ENCODE results near the gene ZNF19. TPM values are rescaled to one million over a fixed set of nuclear protein-coding genes. Genes with fewer than 3 reads are reported as not detected.

ZNF19 gene
- total and polyA plus RNA-seq, 4 donors, result 0.73 to 2.7 (median 1.9) TPM

DNA sequence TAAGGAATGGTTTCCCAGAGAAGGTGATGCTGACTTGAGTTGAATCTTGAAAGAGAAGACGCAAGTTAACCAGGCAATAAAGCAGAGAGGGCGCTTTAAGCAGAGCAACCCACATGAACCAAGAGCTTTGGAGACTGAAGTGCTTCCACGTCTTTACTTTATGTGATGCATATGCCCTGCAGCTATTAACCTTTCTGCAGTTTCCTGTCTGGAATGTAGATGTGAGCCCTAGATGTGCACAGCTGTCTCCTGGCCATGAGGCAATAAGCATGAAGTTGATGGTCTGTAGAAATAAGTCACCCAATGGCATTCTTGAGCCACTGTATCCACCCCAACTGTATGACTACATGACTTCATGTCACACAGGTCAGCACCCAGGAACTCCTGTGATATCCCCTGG lies 31.4 kb upstream of the ZNF19 start:
- no peaks in the 10 kb centered on the region for H3K4me1 ChIP-seq (ENCODE audit: control insufficient read depth in 4 of 4, insufficient read depth in 4 of 4, low read length in 3 of 4)
- 84% methylated on average over 3 of the region's 3 CpGs for WGBS
- no peak for DNase-seq (ENCODE audit: low spot score)
- peaks cover 0 to 2% (median 0%) of the 10 kb centered on the region in 4 donors for H3K27me3 ChIP-seq (ENCODE audit: control insufficient read depth in 4 of 4, insufficient read depth in 4 of 4, low read length in 3 of 4)
- H3K9me3 ChIP-seq (ENCODE audit: control insufficient read depth in 4 of 4, low read length in 3 of 4), result no peaks in the 10 kb centered on the region
- no peak for TF ChIP-seq REST (IDR thresholded peaks at IDR 0.05)
- TF ChIP-seq, protein P1, sequence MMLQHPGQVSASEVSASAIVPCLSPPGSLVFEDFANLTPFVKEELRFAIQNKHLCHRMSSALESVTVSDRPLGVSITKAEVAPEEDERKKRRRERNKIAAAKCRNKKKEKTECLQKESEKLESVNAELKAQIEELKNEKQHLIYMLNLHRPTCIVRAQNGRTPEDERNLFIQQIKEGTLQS (IDR thresholded peaks at IDR 0.05), result no peak
- H3K9ac ChIP-seq (ENCODE audit: low read depth in 1 of 2, low read length in 2 of 2), result no peak overlapping the region
- H3K36me3 ChIP-seq (ENCODE audit: control insufficient read depth in 4 of 4, insufficient read depth in 3 of 4, low read depth in 1 of 4, low read length in 3 of 4), result no peaks in the 10 kb centered on the region
- H3K4me3 ChIP-seq (ENCODE audit: low read depth in 1 of 3, low read length in 3 of 3), result no peak overlapping the region
- H3K27ac ChIP-seq (ENCODE audit: low read depth in 1 of 2, low read length in 2 of 2), result no peak overlapping the region

GRCh38 chr16:71515026-71515425 lies 25.9 kb upstream of the ZNF19 start:
- H3K27me3 ChIP-seq (ENCODE audit: control insufficient read depth in 4 of 4, insufficient read depth in 4 of 4, low read length in 3 of 4), result no peaks in the 10 kb centered on the region
- no peaks in the 10 kb centered on the region for H3K9me3 ChIP-seq (ENCODE audit: control insufficient read depth in 4 of 4, low read length in 3 of 4)
- 35% methylated on average over 3 of the region's 3 CpGs for WGBS
- peak; percentile 91 to 92 for TF ChIP-seq HNF4A (conservative IDR thresholded peaks at IDR 0.05)
- TF ChIP-seq EGR1 (IDR thresholded peaks at IDR 0.05; ENCODE audit: low read depth in 2 of 2), result peak in 1 of 2 donors; percentile 48
- TF ChIP-seq, protein P2, sequence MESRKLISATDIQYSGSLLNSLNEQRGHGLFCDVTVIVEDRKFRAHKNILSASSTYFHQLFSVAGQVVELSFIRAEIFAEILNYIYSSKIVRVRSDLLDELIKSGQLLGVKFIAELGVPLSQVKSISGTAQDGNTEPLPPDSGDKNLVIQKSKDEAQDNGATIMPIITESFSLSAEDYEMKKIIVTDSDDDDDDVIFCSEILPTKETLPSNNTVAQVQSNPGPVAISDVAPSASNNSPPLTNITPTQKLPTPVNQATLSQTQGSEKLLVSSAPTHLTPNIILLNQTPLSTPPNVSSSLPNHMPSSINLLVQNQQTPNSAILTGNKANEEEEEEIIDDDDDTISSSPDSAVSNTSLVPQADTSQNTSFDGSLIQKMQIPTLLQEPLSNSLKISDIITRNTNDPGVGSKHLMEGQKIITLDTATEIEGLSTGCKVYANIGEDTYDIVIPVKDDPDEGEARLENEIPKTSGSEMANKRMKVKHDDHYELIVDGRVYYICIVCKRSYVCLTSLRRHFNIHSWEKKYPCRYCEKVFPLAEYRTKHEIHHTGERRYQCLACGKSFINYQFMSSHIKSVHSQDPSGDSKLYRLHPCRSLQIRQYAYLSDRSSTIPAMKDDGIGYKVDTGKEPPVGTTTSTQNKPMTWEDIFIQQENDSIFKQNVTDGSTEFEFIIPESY (IDR thresholded peaks at IDR 0.05), result peak; percentile 66
- TF ChIP-seq, protein P1 (IDR thresholded peaks at IDR 0.05), result no peak
- peak; percentile 56 for TF ChIP-seq HNF4G (IDR thresholded peaks at IDR 0.05)
- TF ChIP-seq, protein P3, sequence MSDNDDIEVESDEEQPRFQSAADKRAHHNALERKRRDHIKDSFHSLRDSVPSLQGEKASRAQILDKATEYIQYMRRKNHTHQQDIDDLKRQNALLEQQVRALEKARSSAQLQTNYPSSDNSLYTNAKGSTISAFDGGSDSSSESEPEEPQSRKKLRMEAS (IDR thresholded peaks at IDR 0.05), result peak; percentile 85
- peak in 1 of 2 donors; percentile 54 for TF ChIP-seq GABPA (IDR thresholded peaks at IDR 0.05 in 1 of 2, conservative IDR thresholded peaks at IDR 0.05 in 1 of 2)
- no peak for TF ChIP-seq TAF1 (conservative IDR thresholded peaks at IDR 0.05)
- TF ChIP-seq RAD21 (IDR thresholded peaks at IDR 0.05), result peak; percentile 20 to 28
- peak; percentile 64 for TF ChIP-seq REST (IDR thresholded peaks at IDR 0.05)
- TF ChIP-seq YY1 (IDR thresholded peaks at IDR 0.05), result peak; percentile 54
- peak; percentile 91 for TF ChIP-seq NR2F2 (IDR thresholded peaks at IDR 0.05)
- TF ChIP-seq, protein P4, sequence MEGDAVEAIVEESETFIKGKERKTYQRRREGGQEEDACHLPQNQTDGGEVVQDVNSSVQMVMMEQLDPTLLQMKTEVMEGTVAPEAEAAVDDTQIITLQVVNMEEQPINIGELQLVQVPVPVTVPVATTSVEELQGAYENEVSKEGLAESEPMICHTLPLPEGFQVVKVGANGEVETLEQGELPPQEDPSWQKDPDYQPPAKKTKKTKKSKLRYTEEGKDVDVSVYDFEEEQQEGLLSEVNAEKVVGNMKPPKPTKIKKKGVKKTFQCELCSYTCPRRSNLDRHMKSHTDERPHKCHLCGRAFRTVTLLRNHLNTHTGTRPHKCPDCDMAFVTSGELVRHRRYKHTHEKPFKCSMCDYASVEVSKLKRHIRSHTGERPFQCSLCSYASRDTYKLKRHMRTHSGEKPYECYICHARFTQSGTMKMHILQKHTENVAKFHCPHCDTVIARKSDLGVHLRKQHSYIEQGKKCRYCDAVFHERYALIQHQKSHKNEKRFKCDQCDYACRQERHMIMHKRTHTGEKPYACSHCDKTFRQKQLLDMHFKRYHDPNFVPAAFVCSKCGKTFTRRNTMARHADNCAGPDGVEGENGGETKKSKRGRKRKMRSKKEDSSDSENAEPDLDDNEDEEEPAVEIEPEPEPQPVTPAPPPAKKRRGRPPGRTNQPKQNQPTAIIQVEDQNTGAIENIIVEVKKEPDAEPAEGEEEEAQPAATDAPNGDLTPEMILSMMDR (IDR thresholded peaks at IDR 0.05; ENCODE audit: low read depth, low read length, missing input control), result no peak
- TF ChIP-seq SP1 (IDR thresholded peaks at IDR 0.05), result peak; percentile 88
- peak; percentile 89 to 92 for TF ChIP-seq RXRA (IDR thresholded peaks at IDR 0.05)
- TF ChIP-seq FOXA1 (IDR thresholded peaks at IDR 0.05), result no peak
- TF ChIP-seq FOXA2 (IDR thresholded peaks at IDR 0.05), result peak; percentile 69
- TF ChIP-seq JUND (IDR thresholded peaks at IDR 0.05), result peak; percentile 74 to 77
- no peak overlapping the region for H3K9ac ChIP-seq (ENCODE audit: low read depth in 1 of 2, low read length in 2 of 2)
- H3K4me1 ChIP-seq (ENCODE audit: control insufficient read depth in 4 of 4, insufficient read depth in 4 of 4, low read length in 3 of 4), result peaks cover 3 to 9% (median 4%) of the 10 kb centered on the region in 4 donors
- H3K36me3 ChIP-seq (ENCODE audit: control insufficient read depth in 4 of 4, insufficient read depth in 3 of 4, low read depth in 1 of 4, low read length in 3 of 4), result no peaks in the 10 kb centered on the region
- no peak overlapping the region for H3K27ac ChIP-seq (ENCODE audit: low read depth in 1 of 2, low read length in 2 of 2)
- no peak for DNase-seq (ENCODE audit: low spot score)
- no peak overlapping the region for H3K4me3 ChIP-seq (ENCODE audit: low read depth in 1 of 3, low read length in 3 of 3)

Measured in liver (tissue), 9 donors.